ENCODE results near the gene SPI1.

Gene SPI1

DNA sequence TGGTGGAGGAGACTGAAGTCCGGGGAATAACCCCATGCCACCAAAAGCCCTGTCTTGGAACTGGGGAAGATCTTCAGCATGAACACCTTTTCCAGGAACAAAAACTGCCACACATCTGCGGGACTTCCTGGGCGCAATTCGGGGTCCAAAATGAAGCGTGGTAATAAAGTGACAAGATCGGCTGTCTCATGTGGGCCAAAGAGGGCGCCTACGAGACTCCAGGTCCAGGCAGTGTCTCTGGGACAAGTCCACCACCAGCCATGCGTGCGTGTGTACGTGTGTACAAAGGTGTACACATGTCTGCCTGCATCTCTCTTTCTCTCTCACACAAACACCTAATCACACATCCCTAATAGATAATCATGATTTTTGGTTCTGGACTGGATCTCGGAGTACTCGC is 16.9 kb downstream of the SPI1 start:
- no peak for TF ChIP-seq EZH2phosphoT487 (IDR thresholded peaks at IDR 0.05; ENCODE audit: borderline replicate concordance, low read length)
- TF ChIP-seq, protein P1, sequence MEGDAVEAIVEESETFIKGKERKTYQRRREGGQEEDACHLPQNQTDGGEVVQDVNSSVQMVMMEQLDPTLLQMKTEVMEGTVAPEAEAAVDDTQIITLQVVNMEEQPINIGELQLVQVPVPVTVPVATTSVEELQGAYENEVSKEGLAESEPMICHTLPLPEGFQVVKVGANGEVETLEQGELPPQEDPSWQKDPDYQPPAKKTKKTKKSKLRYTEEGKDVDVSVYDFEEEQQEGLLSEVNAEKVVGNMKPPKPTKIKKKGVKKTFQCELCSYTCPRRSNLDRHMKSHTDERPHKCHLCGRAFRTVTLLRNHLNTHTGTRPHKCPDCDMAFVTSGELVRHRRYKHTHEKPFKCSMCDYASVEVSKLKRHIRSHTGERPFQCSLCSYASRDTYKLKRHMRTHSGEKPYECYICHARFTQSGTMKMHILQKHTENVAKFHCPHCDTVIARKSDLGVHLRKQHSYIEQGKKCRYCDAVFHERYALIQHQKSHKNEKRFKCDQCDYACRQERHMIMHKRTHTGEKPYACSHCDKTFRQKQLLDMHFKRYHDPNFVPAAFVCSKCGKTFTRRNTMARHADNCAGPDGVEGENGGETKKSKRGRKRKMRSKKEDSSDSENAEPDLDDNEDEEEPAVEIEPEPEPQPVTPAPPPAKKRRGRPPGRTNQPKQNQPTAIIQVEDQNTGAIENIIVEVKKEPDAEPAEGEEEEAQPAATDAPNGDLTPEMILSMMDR (IDR thresholded peaks at IDR 0.05; ENCODE audit: low read depth, low read length, poor library complexity, severe bottlenecking) = no peak

DNA sequence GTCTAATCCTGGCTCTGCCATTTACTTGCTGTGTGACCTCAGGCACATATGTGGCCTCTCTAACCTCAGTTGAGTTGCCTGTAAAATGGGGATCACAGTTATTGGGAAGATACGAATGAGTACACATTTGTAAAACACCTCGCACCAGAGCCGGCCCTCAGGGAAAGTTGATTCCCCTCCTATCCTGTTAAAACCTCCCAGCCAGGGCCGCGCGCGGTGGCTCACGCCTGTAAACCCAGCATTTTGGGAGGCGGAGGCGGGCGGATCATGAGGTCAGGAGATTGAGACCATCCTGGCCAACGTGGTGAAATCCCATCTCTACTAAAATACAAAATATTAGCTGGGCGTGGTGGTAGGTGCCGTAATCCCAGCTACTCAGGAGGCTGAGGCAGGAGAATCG is 18.0 kb downstream of the SPI1 start:
- H3K9me2 ChIP-seq (replicated peaks; ENCODE audit: control insufficient read depth, low read length) = no peaks in the 10 kb centered on the region
- H3K4me3 ChIP-seq (ENCODE audit: low read length) = no peak overlapping the region
- peaks cover 8% of the 10 kb centered on the region; the same call in 1 of the 2 replicates for H3K9me3 ChIP-seq (ENCODE audit: control insufficient read depth, insufficient read depth, low read length)
- H3K27me3 ChIP-seq (ENCODE audit: control insufficient read depth, low read length) = no peaks in the 10 kb centered on the region
- H4K20me1 ChIP-seq (ENCODE audit: control insufficient read depth, insufficient read depth, low read depth, low read length) = no peaks in the 10 kb centered on the region
- no peak overlapping the region for H3K27ac ChIP-seq (ENCODE audit: low read depth, low read length)
- H3K4me2 ChIP-seq (ENCODE audit: low read length) = no peak overlapping the region
- H3F3A ChIP-seq (ENCODE audit: control insufficient read depth, insufficient read depth) = no peaks in the 10 kb centered on the region; the same call in 1 of the 2 replicates
- H3K36me3 ChIP-seq (ENCODE audit: control insufficient read depth, low read length) = peaks cover 32% of the 10 kb centered on the region
- peaks cover 33% of the 10 kb centered on the region for H3K79me2 ChIP-seq (ENCODE audit: control insufficient read depth, low read length)
- TF ChIP-seq, protein P1 (IDR thresholded peaks at IDR 0.05; ENCODE audit: low read depth, low read length, poor library complexity, severe bottlenecking) = no peak
- TF ChIP-seq EZH2phosphoT487 (IDR thresholded peaks at IDR 0.05; ENCODE audit: borderline replicate concordance, low read length) = no peak
- 0 out of 2 replicates have a peak, but pooled peaks cover 3% of the 10 kb centered on the region for H3K4me1 ChIP-seq (ENCODE audit: control insufficient read depth, low read length)

More for the DNA sequence above, 16.9 kb downstream of the SPI1 start:
- peaks cover 8% of the 10 kb centered on the region for H3K4me1 ChIP-seq (ENCODE audit: control insufficient read depth, low read length)
- H3K9me2 ChIP-seq (replicated peaks; ENCODE audit: control insufficient read depth, low read length) = no peaks in the 10 kb centered on the region
- H4K20me1 ChIP-seq (ENCODE audit: control insufficient read depth, insufficient read depth, low read depth, low read length) = no peaks in the 10 kb centered on the region
- no peak overlapping the region for H3K27ac ChIP-seq (ENCODE audit: low read depth, low read length)
- no peak overlapping the region for H3K4me3 ChIP-seq (ENCODE audit: low read length)
- no peaks in the 10 kb centered on the region for H3K27me3 ChIP-seq (ENCODE audit: control insufficient read depth, low read length)
- H3K79me2 ChIP-seq (ENCODE audit: control insufficient read depth, low read length) = peaks cover 44% of the 10 kb centered on the region
- H3F3A ChIP-seq (ENCODE audit: control insufficient read depth, insufficient read depth) = no peaks in the 10 kb centered on the region; the same call in 1 of the 2 replicates
- H3K9me3 ChIP-seq (ENCODE audit: control insufficient read depth, insufficient read depth, low read length) = peaks cover 8% of the 10 kb centered on the region; the same call in 1 of the 2 replicates
- H3K4me2 ChIP-seq (ENCODE audit: low read length) = no peak overlapping the region
- peaks cover 36% of the 10 kb centered on the region for H3K36me3 ChIP-seq (ENCODE audit: control insufficient read depth, low read length)

DNA sequence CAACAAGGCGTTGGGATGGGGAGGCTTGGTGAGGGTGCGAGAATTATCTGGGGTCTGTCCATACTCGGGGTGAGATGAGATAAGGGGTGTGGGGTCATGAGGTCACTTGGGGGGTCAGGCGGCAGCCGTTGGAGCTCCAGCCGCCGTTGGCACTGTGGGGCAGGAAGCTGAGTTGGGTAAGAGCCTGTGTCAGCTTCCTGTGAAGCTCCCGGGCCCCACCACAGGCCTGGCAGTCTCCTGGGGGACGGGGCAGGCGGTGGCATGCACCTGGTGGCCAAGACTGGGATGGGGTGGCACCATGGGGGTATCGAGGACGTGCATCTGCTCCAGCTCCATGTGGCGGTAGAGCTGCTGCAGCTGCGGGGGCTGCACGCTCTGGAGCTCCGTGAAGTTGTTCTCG is 18.8 kb downstream of the SPI1 start:
- TF ChIP-seq, protein P1 (IDR thresholded peaks at IDR 0.05; ENCODE audit: low read depth, low read length, poor library complexity, severe bottlenecking) = no peak
- no peak for TF ChIP-seq EZH2phosphoT487 (IDR thresholded peaks at IDR 0.05; ENCODE audit: borderline replicate concordance, low read length)
- H3K27me3 ChIP-seq (ENCODE audit: control insufficient read depth, low read length) = no peaks in the 10 kb centered on the region
- no peak overlapping the region for H3K4me3 ChIP-seq (ENCODE audit: low read length)
- H3K4me2 ChIP-seq (ENCODE audit: low read length) = no peak overlapping the region
- H3K27ac ChIP-seq (ENCODE audit: low read depth, low read length) = no peak overlapping the region
- no peaks in the 10 kb centered on the region for H3K9me2 ChIP-seq (replicated peaks; ENCODE audit: control insufficient read depth, low read length)
- H3K79me2 ChIP-seq (ENCODE audit: control insufficient read depth, low read length) = peaks cover 26% of the 10 kb centered on the region
- H3K36me3 ChIP-seq (ENCODE audit: control insufficient read depth, low read length) = peaks cover 31% of the 10 kb centered on the region
- 0 out of 2 replicates have a peak, but pooled peaks cover 3% of the 10 kb centered on the region for H3K4me1 ChIP-seq (ENCODE audit: control insufficient read depth, low read length)
- peaks cover under 1% of the 10 kb centered on the region; the same call in 1 of the 2 replicates for H3F3A ChIP-seq (ENCODE audit: control insufficient read depth, insufficient read depth)
- H4K20me1 ChIP-seq (ENCODE audit: control insufficient read depth, insufficient read depth, low read depth, low read length) = no peaks in the 10 kb centered on the region
- peaks cover 8% of the 10 kb centered on the region; the same call in 1 of the 2 replicates for H3K9me3 ChIP-seq (ENCODE audit: control insufficient read depth, insufficient read depth, low read length)

All from DOHH2 (cell line).